ENCODE measurements around the gene CLEC19A. TPM values are rescaled to one million over a fixed set of nuclear protein-coding genes. Genes with fewer than 3 reads are reported as not detected.

CLEC19A gene
- total RNA-seq, 1 experiment from 2014 or later = not detected

GRCh38 chr16:19290860-19291259 is 5.3 kb downstream of the CLEC19A start:
- no peak overlapping the region for H3K27ac ChIP-seq (ENCODE audit: low read length)
- H3K9me3 ChIP-seq (ENCODE audit: control insufficient read depth, insufficient read depth, low read depth, low read length) = no peaks in the 10 kb centered on the region
- ChIA-PET CTCF (no interaction called here), POLR2A (no interaction called here)
- no peak for ATAC-seq
- no peak for DNase-seq (ENCODE audit: low read depth, low spot score)
- in situ Hi-C loops (cut with HindIII; ENCODE audit: low pct_unique_long_range_greater_than_20kb, low sequenced_read_pairs) (no loop called here), intact Hi-C loops (cut with micrococcal nuclease; ENCODE audit: unreplicated experiment) (no loop called here)
- no peak for TF ChIP-seq POLR2AphosphoS5 (IDR thresholded peaks at IDR 0.05; ENCODE audit: low read depth, low read length)
- no peak for TF ChIP-seq SIN3A (IDR thresholded peaks at IDR 0.05; ENCODE audit: borderline replicate concordance, insufficient read depth, low read depth, low read length)
- H3K36me3 ChIP-seq (ENCODE audit: control insufficient read depth, insufficient read depth, low read length) = no peaks in the 10 kb centered on the region
- H3K27me3 ChIP-seq (ENCODE audit: control insufficient read depth, insufficient read depth, low read length) = peaks cover 14% of the 10 kb centered on the region
- BruUV-seq (replicated peaks) = no TSS peak
- no peaks in the 10 kb centered on the region for H3K4me1 ChIP-seq (ENCODE audit: control insufficient read depth, insufficient read depth, low read length)
- H3K4me3 ChIP-seq (ENCODE audit: low read depth in 2 of 2, low read length in 2 of 2) = no peak overlapping the region

- H3K27ac ChIP-seq (ENCODE audit: low read length) = no peak overlapping the region
- intact Hi-C loops (cut with micrococcal nuclease; ENCODE audit: unreplicated experiment) (no loop called here), in situ Hi-C loops (cut with HindIII; ENCODE audit: low pct_unique_long_range_greater_than_20kb, low sequenced_read_pairs) (no loop called here)
- H3K27me3 ChIP-seq (ENCODE audit: control insufficient read depth, insufficient read depth, low read length) = peaks cover 14% of the 10 kb centered on the region
- ChIA-PET POLR2A (no interaction called here), CTCF (no interaction called here)
- no peak overlapping the region for H3K4me3 ChIP-seq (ENCODE audit: low read depth in 2 of 2, low read length in 2 of 2)
- H3K9me3 ChIP-seq (ENCODE audit: control insufficient read depth, insufficient read depth, low read depth, low read length) = no peaks in the 10 kb centered on the region
- H3K4me1 ChIP-seq (ENCODE audit: control insufficient read depth, insufficient read depth, low read length) = no peaks in the 10 kb centered on the region
- no peaks in the 10 kb centered on the region for H3K36me3 ChIP-seq (ENCODE audit: control insufficient read depth, insufficient read depth, low read length)
- TF ChIP-seq REST (IDR thresholded peaks at IDR 0.05; ENCODE audit: insufficient read depth in 1 of 2, low read depth in 2 of 2, low read length in 1 of 2) (no peak), TCF7L2 (IDR thresholded peaks at IDR 0.05; ENCODE audit: low read depth, low read length) (no peak), SIN3A (IDR thresholded peaks at IDR 0.05; ENCODE audit: borderline replicate concordance, insufficient read depth, low read depth, low read length) (no peak), CTCF (IDR thresholded peaks at IDR 0.05) (no peak), POLR2AphosphoS5 (IDR thresholded peaks at IDR 0.05; ENCODE audit: low read depth, low read length) (no peak)
- BruUV-seq (replicated peaks) = no TSS peak
- ATAC-seq (no peak), DNase-seq (ENCODE audit: low read depth, low spot score) (no peak)
Observed at GRCh38 chr16:19291475-19291874, 5.9 kb downstream of the CLEC19A start.

- CTCF ChIA-PET = no interaction called here
- intact Hi-C loops (cut with micrococcal nuclease; ENCODE audit: unreplicated experiment) = no loop called here
Observed at GRCh38 chr16:19292186-19292585, 6.7 kb downstream of the CLEC19A start.

More at GRCh38 chr16:19292186-19292585, 6.7 kb downstream of the CLEC19A start:
- in situ Hi-C loops (cut with HindIII; ENCODE audit: low pct_unique_long_range_greater_than_20kb, low sequenced_read_pairs) = no loop called here
- H3K27me3 ChIP-seq (ENCODE audit: control insufficient read depth, insufficient read depth, low read length) = peaks cover 15% of the 10 kb centered on the region
- ATAC-seq (no peak), DNase-seq (ENCODE audit: low read depth, low spot score) (no peak)
- H3K27ac ChIP-seq (ENCODE audit: low read length) = no peak overlapping the region
- POLR2A ChIA-PET = no interaction called here
- H3K4me3 ChIP-seq (ENCODE audit: low read depth in 2 of 2, low read length in 2 of 2) = no peak overlapping the region
- H3K36me3 ChIP-seq (ENCODE audit: control insufficient read depth, insufficient read depth, low read length) = no peaks in the 10 kb centered on the region
- no peak for TF ChIP-seq TCF7L2 (IDR thresholded peaks at IDR 0.05; ENCODE audit: low read depth, low read length)
- TF ChIP-seq REST (IDR thresholded peaks at IDR 0.05; ENCODE audit: insufficient read depth in 1 of 2, low read depth in 2 of 2, low read length in 1 of 2) = no peak
- no peak for TF ChIP-seq CTCF (IDR thresholded peaks at IDR 0.05)
- TF ChIP-seq SIN3A (IDR thresholded peaks at IDR 0.05; ENCODE audit: borderline replicate concordance, insufficient read depth, low read depth, low read length) = no peak
- no peak for TF ChIP-seq POLR2AphosphoS5 (IDR thresholded peaks at IDR 0.05; ENCODE audit: low read depth, low read length)
- BruUV-seq (replicated peaks) = no TSS peak
- no peaks in the 10 kb centered on the region for H3K9me3 ChIP-seq (ENCODE audit: control insufficient read depth, insufficient read depth, low read depth, low read length)
- H3K4me1 ChIP-seq (ENCODE audit: control insufficient read depth, insufficient read depth, low read length) = no peaks in the 10 kb centered on the region

Data from Panc1 (cell line).